Myocyte (in vitro differentiated cells): ENCODE data around the gene GZMM. TPM values are rescaled to one million over a fixed set of nuclear protein-coding genes. Genes with fewer than 3 reads are reported as not detected.
A peak's percentile ranks its signal among the peaks of the same experiment; 100 is the strongest.

Source experiments
- DNase-seq: peaks from one replicate; pipeline ENCODE4 v3.0.0-alpha.2; 2012; ENCODE audit warnings: low read depth
- total RNA-seq: library from RNA; depleted of rRNA; stranded (reverse); fragments of >200 nt; gene quantifications from 2 replicates; pipeline ENCODE4 v1.2.3, GENCODE V29; 2014

Gene GZMM
- total RNA-seq, 1 donor from 2014 or later = not detected

DNA sequence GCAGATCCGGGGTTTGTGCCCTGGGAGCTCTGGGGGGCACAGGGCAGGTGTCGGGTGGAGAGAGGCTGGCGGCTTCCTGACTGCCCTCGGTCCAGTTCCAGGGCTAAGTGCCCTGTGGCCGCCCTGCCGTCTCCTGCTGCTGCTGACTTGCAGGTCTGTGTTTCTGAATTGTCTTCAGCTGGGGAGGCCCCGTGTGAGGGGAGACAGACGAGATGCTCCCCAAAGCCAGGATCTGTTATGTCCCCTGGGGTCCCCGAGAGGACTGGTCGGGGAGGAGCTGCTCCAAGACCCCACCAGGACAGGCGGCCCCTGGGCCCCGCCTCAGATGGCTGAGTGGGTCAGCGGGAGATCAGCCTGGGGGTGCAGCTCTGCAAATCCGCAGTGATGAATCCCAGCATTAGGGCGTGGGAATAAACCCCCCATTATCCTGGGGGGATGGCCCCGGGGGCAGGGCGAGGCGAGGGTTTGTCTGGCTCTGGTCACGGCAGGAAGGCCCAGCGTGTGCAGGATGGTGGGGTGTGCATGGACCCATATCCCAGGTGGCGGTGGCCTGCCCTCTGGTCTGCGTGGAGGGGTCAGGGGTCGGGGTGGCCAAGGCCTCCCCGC lies 50.5 kb downstream of the GZMM start:
- no peak for DNase-seq

DNA sequence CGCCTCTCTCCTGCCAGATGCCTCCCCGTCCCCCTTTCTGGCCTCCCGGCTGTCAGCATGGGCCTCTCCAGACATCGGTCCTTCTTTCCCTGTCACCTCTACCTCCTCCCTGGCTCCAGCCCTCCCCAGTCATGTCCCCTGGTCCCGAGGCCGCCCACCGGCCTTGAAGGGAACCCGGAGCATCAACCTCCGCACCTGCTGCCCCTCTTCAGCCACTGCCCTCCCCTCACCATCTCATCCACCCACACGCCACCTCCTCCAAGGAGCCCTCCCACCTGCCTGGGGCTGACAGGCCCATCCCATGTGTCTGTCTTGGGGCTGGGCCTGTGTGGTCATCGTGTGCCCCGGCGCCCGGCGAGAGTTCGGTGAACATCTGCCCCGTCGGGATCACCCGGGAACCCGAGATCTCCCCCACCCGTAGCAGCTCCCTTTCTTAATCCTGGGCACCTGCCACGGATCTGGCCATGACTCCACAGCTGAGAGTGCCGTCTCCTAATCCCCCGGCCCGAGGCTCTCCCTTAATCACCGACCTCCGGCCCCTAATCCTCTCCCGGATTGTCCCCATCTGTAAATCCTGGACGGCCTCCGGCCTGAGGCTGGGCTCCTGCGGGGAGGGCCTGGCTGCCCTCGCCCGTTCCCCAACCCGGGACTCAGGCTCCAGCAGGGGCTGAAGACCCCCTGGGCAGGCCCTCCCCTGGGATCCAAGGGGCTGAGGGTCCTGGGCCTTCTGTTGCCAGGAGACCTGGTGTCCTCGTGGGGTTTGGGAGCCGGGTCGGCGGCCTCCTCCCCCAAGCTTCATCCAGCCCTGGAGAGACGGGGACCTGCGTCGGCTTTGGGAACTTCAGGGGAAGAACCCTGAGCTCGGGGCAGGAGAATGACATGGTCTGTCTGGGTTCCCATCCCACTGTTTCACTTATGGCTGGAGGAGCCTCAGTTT lies 51.7 kb downstream of the GZMM start:
- DNase-seq = peak; percentile 55

DNA sequence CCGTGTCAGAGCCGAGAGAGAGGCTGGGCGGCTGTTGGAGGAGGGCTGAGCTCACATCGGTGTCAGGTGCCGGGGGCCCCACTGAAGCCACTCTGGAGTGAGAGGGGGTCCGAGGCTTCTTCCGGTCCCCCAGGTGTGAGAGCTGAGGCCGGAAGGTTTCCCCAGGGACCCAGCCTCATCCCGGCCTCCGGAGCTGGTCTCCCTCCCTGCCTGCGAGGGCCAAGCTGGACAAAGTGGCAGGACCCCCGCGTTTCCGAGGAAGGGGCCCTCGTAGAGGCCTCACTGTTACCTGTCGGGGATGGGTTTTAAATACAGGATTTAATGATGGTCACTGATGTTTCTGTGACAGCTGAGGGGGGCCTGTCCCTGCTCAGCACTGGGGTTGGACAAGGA lies 52.4 kb downstream of the GZMM start:
- DNase-seq = no peak

DNA sequence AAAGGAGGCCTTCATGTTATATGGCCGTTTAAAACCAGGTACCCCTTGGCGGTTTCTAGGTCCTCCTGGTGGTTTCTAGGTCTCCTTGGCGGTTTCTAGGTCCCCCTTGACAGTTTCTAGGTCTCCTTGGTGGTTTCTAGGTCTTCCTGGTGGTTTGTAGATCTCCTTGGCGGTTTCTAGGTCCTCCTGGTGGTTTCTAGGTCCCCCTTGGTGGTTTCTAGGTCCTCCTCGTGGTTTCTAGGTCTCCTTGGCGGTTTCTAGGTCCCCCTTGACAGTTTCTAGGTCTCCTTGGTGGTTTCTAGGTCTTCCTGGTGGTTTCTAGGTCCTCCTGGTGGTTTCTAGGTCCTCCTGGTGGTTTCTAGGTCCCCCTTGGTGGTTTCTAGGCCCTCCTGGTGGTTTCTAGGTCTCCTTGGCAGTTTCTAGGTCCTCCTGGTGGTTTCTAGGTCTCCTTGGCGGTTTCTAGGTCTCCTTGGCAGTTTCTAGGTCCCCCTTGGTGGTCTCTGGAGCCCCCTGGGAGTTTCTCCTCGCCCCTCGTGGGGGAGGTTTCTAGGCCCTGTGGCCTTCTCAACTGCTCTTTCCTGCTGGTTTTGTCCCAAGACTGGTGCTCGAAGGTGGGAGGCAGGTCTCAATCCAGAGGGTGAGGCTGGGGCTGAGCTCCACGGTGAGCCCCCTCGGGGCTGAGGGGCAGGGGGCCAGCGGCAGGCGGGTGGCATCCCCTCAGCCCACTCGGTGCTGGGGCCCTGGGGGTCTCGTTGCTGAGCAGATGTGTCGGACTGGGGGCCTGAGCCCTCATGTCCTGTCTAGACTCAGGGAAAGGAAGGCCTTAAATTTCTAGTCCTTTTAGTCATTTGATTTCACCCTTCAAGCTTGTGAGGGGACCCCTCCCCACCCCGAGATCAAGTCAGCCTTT lies 53.8 kb downstream of the GZMM start:
- no peak for DNase-seq

Other genes with a start within 250 kb of the GZMM start
- gene MIER2, start 199.3 kb upstream of the GZMM start, total RNA-seq = 16.0 and 28.1 TPM in 2 replicates
- gene C2CD4C, start 134.9 kb upstream of the GZMM start, total RNA-seq = 0.11 and 0.16 TPM in 2 replicates
- 4.4 and 7.9 TPM in 2 replicates for gene SHC2, start 83.0 kb upstream of the GZMM start, total RNA-seq
- 0.29 and 0.52 TPM in 2 replicates for gene MADCAM1, start 47.6 kb upstream of the GZMM start, total RNA-seq
- gene TPGS1, start 36.6 kb upstream of the GZMM start, total RNA-seq = 64.5 and 75.2 TPM in 2 replicates
- gene CDC34, start 12.3 kb upstream of the GZMM start, total RNA-seq = 103 and 139 TPM in 2 replicates
- 519 and 528 TPM in 2 replicates for gene BSG, start 28.5 kb downstream of the GZMM start, total RNA-seq
- gene HCN2, start 45.8 kb downstream of the GZMM start, total RNA-seq = 2.9 and 3.5 TPM in 2 replicates
- gene POLRMT, start 89.5 kb downstream of the GZMM start, total RNA-seq = 47.7 and 54.3 TPM in 2 replicates
- gene FGF22, start 95.8 kb downstream of the GZMM start, total RNA-seq = 0.16 and 0.21 TPM in 2 replicates
- 86.4 and 94.6 TPM in 2 replicates for gene RNF126, start 119.2 kb downstream of the GZMM start, total RNA-seq
- gene FSTL3, start 132.3 kb downstream of the GZMM start, total RNA-seq = 157 and 175 TPM in 2 replicates
- not detected in 2 replicates for gene PRSS57, start 151.4 kb downstream of the GZMM start, total RNA-seq
- gene PALM, start 164.9 kb downstream of the GZMM start, total RNA-seq = 4.8 and 7.8 TPM in 2 replicates
- gene MISP, start 207.1 kb downstream of the GZMM start, total RNA-seq = 2.3 and 2.9 TPM in 2 replicates